Measurements from ENCODE around the gene KLLN.

Gene KLLN

DNA sequence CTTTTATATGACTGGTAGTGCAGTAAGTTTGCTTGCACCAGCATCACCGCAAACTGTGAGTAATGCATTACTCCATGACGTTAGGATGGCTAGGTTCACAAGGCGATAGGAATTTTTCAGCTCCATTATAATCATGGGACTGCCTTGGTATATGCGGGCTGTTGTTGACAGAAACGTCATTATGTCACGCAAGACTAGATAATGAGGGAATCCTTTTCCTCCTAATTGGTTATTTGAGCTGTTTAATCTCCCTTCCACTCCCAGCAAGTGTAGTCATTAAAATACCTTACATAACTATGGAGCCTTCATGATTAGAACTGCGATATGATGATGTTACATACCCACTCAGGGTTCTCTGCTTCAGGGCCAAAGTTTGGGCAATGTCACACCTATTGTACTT is 17.3 kb downstream of the KLLN start:
- DNase-seq (ENCODE audit: low read depth), result no peak
- TF ChIP-seq, protein P1, sequence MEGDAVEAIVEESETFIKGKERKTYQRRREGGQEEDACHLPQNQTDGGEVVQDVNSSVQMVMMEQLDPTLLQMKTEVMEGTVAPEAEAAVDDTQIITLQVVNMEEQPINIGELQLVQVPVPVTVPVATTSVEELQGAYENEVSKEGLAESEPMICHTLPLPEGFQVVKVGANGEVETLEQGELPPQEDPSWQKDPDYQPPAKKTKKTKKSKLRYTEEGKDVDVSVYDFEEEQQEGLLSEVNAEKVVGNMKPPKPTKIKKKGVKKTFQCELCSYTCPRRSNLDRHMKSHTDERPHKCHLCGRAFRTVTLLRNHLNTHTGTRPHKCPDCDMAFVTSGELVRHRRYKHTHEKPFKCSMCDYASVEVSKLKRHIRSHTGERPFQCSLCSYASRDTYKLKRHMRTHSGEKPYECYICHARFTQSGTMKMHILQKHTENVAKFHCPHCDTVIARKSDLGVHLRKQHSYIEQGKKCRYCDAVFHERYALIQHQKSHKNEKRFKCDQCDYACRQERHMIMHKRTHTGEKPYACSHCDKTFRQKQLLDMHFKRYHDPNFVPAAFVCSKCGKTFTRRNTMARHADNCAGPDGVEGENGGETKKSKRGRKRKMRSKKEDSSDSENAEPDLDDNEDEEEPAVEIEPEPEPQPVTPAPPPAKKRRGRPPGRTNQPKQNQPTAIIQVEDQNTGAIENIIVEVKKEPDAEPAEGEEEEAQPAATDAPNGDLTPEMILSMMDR (IDR thresholded peaks at IDR 0.05; ENCODE audit: control insufficient read depth, extremely low read depth, insufficient read depth), result no peak
- H3K4me3 ChIP-seq (ENCODE audit: low read depth, low read length), result no peak overlapping the region

DNA sequence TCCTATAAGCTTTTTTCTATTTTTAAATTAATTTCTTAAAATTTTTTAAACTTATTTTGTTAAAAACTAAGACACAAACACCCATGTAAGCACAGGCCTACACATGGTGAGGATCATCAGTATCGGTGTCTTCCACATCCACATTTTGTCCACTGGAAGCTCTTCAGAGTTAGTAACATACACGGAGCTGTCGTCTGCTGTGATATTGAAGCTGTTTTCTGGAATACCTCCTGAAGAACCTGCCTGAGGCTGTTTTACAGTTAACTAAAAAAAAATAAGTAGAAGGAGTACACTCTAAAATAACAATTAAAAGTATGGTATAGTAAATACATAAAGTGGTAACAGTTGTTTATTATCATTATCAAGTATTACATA is 17.7 kb downstream of the KLLN start:
- no peak for DNase-seq (ENCODE audit: low read depth)
- H3K4me3 ChIP-seq (ENCODE audit: low read depth, low read length), result no peak overlapping the region
- TF ChIP-seq, protein P1 (IDR thresholded peaks at IDR 0.05; ENCODE audit: control insufficient read depth, extremely low read depth, insufficient read depth), result no peak

DNA sequence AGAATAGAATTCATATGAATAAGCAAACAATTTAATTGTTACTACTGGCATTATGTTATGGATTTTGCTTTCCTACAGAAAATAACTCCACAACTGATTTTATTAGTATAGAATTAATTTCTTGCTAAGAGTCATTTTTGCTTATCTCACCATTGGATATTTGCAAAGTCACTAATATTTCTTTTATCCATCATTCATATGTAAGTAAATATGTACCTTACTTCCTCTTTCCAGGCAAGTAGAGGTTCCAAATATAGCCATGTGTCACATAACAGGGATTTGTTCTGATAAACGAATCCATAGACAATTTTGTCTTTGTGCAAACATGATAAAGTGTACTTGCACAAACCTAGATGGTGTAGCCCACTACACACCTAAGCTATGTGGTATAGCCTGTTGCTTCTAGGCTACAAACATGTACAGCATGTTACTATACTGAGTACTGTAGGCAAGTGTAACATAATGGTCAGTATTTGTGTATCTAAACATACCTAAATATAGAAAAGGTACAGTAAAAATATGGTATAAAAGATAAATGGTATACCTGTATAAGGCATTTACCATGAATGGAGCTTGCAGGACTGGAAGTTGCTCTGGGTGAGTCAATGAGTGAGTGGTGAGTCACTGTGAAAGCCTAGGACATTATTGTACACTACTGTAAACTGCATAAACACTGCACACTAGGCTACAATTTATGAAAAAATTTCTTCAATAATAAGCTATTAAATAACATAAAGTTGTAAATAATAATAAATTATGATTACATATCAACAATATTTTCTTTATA is 18.3 kb downstream of the KLLN start:
- no peak overlapping the region for H3K4me3 ChIP-seq (ENCODE audit: low read depth, low read length)
- TF ChIP-seq, protein P1 (IDR thresholded peaks at IDR 0.05; ENCODE audit: control insufficient read depth, extremely low read depth, insufficient read depth), result no peak
- no peak for DNase-seq (ENCODE audit: low read depth)

DNA sequence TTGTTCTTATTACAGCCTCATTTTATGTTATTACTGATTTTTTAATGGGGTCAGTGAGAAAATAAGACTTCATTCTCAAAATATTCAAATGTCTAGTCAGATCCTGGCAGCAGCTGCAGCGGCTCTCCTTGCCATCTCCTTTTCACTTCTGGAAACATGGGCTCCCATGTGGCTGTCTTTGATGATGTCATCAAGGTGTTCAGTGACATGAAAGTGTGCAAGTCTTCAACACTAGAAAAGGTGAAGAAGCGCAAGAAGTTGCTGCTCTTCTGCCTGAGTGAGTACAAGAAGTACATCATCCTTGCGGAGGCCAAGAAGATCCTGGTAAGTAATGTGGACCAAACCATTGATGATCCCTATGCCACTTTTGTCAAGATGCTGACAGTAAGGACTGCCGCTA is 19.6 kb downstream of the KLLN start:
- TF ChIP-seq, protein P1 (IDR thresholded peaks at IDR 0.05; ENCODE audit: control insufficient read depth, extremely low read depth, insufficient read depth), result no peak
- no peak for DNase-seq (ENCODE audit: low read depth)
- no peak overlapping the region for H3K4me3 ChIP-seq (ENCODE audit: low read depth, low read length)

DNA sequence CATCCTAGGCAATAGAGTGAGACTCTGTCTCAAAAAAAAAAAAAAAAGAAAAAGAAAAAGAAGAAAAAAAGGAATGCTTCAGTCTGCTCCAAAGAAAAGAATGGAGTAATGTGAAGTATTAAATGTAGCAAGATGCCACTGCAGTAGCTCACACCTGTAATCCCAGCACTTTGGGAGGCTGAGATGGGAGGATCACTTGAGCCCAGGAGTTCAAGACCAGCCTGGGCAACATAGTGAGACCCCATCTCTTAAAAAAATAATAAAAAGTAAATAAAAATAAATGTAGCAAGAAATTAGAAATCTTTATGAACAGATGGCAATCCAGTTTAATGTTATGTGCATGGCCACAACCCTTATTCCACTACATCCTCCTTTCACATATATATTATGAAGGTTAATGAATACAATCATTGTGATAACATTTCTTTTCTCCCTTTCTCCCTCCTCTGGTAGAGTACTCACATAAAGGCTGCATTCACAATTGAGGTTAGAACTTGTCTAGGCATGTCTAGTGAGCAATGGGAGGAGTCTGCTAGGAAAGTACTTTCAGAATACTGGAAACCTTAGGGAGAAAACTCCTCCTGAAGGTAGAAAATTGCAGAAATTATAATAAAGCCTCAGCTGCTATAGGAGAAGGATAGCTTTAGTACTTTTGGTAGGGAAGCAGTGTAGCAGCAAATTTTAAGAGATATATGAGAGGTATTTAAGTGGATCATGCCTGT is 20.4 kb downstream of the KLLN start:
- TF ChIP-seq, protein P1 (IDR thresholded peaks at IDR 0.05; ENCODE audit: control insufficient read depth, extremely low read depth, insufficient read depth), result no peak
- H3K4me3 ChIP-seq (ENCODE audit: low read depth, low read length), result no peak overlapping the region
- no peak for DNase-seq (ENCODE audit: low read depth)

DNA sequence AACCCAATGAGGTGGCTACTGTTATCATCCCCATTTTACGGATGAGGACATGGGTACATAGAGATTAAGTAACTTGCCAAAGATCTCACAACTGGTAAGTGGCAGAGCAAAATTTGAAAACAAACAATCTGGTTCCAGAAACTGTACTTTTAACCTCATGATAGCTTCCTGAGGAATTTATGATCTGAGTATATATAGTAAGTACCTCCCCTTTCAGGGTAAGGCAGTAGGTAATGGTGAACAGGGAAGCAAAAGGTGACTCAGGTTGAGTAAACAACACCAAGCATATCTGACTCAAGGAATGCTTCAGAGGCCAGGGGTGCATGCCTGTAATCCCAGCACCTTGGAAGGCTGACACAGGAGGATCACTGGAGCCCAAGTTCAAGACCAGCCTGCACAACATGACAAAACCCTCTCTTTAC is 21.1 kb downstream of the KLLN start:
- H3K4me3 ChIP-seq (ENCODE audit: low read depth, low read length), result no peak overlapping the region
- no peak for DNase-seq (ENCODE audit: low read depth)
- TF ChIP-seq, protein P1 (IDR thresholded peaks at IDR 0.05; ENCODE audit: control insufficient read depth, extremely low read depth, insufficient read depth), result no peak
